K562 (cell line): Measurements from ENCODE around the gene FRMD4A. TPM values are rescaled to one million over a fixed set of nuclear protein-coding genes. Genes with fewer than 3 reads are reported as not detected.

Experiments
- REST ChIP-seq, 2 experiments: fragments of 450-650 bp; formaldehyde crosslinking in 1 of 2; IDR thresholded peaks; 2 replicates each; pipeline versions ENCODE4 v1.4.0 to v1.6.1; 2014 to 2020; ENCODE audit warnings: mild to moderate bottlenecking in 2 of 2, borderline replicate concordance in 1 of 2, low read depth in 1 of 2
- SRF ChIP-seq, 2 experiments: fragments of 250-450, 450-650 bp in 1 of 2; sonication (Bioruptor Pico) in 1 of 2; sonication (generic) in 1 of 2; formaldehyde crosslinking; IDR thresholded peaks; 2 replicates each; pipeline versions ENCODE4 v1.5.0 to v1.5.1; 2020 to 2022; ENCODE audit warnings: mild to moderate bottlenecking in 1 of 2, missing genetic modification reagents in 1 of 2
- polyA plus RNA-seq, 8 experiments: library from polyadenylated mRNA; depleted of rRNA in 4 of 8; stranded (reverse) in 5 of 8; unstranded in 3 of 8; fragments of >200 nt; fragmentation: Nextera tagmentation in 2 of 8; fragmentation: Illumina TruSeq in 1 of 8; extraction: Ambion mirVana in 2 of 8; extraction: Trizol in 1 of 8; gene quantifications; 2 replicates each; pipeline versions ENCODE4 v1.2.1 to v1.2.3, GENCODE V29; 2011 to 2014; ENCODE audit warnings: inconsistent platforms in 1 of 8, missing spikeins in 1 of 8
- total RNA-seq, 7 experiments: library from RNA; depleted of rRNA in 6 of 7; stranded (reverse); fragments of >200 nt in 6 of 7; fragmentation: Illumina TruSeq in 2 of 7; extraction: Trizol in 2 of 7; gene quantifications; 2 replicates each; pipeline versions ENCODE4 v1.2.1 to v1.2.3, GENCODE V29; 2011 to 2021; ENCODE audit warnings: low replicate concordance in 1 of 7

The FRMD4A gene
- total and polyA plus RNA-seq, 9 of the 15 experiments (the other 6 are each of a cell fraction or from before 2014, with no cell fraction given): 0.80 to 5.2 (median 3.0) TPM

GRCh38 chr10:13795653-13796555 is 534.8 kb downstream of the FRMD4A start (continued):
- TF ChIP-seq REST (IDR thresholded peaks at IDR 0.05; ENCODE audit: borderline replicate concordance) (no peak), REST (CRISPR knock-in tag; IDR thresholded peaks at IDR 0.05; ENCODE audit: low read depth) (no peak), SRF (CRISPR knock-in tag; IDR thresholded peaks at IDR 0.05) (no peak)
